NCI-H1417 (cell line): ENCODE measurements around the gene HEMGN.
"Not testable (repeated sequence)": the region's sequence is repeated elsewhere in the genome, so short reads cannot be mapped to it uniquely, and the experiment has no call there.

ENCODE experiments used
- DNase-seq, 3 experiments: peaks; one replicate each; lab custom pipeline; 2025; lab: John Stamatoyannopoulos, UW

The HEMGN gene, protein sequence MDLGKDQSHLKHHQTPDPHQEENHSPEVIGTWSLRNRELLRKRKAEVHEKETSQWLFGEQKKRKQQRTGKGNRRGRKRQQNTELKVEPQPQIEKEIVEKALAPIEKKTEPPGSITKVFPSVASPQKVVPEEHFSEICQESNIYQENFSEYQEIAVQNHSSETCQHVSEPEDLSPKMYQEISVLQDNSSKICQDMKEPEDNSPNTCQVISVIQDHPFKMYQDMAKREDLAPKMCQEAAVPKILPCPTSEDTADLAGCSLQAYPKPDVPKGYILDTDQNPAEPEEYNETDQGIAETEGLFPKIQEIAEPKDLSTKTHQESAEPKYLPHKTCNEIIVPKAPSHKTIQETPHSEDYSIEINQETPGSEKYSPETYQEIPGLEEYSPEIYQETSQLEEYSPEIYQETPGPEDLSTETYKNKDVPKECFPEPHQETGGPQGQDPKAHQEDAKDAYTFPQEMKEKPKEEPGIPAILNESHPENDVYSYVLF

DNA sequence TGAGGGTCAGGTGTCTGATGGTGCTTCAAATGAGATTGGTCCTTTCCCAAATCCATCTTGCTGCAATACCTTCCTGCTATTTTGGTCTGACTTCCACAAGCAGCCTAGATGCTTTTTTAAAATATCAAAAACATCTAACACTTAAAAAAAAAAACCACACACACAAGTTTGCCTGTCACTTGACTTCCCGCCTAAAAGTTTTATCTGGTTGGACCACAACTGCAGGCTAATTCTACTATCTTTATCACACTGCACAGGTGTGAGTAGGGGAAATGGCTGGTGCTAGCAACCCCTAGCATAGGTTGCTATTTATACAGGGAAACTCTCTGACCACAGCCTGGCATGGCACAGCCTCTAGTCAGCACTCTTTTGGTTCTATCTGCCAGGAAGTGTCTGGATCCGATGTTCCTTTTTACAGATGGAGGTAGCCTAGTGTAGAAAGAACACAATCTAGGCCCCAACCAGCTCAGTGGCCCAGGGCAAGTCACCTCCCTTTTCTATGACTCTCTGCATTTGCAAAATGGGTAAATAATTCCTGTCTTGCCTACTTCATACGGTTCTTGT, at the start of gene HEMGN:
Gene HEMGN (minus strand): TSS at position 92 of the 564 bp plus-strand sequence. CDS start 36 bp downstream, at position 56.
- no peak for DNase-seq

DNA sequence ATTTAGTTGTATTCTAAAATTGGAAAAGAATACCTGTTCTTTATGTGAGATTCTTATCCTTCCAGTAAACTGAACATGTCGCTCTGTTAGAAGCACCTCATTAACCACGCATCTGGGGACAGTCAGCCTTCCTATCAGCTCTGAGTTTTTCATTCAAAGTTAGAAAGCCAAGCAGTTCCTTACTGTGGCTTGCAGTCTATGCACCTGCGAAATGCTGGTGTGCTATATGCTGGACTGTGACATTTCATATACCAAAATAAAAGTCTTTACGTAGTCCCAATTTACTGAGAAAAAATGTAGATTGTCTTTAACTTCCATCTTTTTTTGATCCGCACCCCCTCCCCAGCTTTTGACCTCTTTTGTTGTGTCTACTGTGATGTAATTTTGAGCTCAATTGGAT, 49.5 kb upstream of the HEMGN start:
- DNase-seq, result no peak

DNA sequence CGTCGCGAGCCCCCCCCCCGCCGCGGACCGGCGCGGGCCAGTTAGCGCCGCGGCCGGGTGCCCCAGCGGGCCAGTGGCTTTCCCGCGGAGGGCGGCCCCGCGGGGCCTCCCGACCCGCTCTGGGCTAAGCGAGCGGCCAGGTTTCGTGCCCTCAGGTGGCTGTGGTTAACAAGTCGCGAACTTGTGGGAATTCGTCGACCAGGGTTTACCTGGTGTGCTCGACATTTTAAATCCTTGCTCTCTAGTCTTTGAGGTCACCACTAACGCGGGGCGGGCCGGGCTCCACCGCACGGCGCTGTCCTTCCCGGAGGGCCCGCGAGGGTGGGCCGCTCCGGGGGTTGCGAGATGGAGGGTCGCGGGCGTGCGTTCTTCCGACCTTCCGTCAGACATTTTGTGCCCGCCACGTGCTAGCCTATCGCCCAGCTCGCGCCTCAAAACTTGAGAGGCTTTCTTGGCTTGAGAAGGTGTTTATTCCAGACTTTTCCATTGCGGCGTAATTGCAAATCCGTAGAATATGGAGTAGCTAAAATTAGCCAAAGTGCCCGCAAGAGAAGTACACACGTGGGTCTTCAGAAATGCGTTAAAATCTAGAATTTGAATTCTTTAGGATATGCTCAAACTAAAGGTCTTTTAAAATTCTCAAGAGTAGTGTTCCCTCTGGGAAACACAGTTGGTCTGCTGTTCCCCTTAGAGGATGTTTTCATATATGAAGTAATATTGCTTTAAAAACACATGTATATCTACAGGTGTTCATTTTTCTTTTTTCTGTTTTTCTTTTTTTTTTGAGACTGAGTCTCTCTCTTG, 47.3 kb upstream of the HEMGN start:
- DNase-seq, result peak; percentile 40 to 90 (median 86)

DNA sequence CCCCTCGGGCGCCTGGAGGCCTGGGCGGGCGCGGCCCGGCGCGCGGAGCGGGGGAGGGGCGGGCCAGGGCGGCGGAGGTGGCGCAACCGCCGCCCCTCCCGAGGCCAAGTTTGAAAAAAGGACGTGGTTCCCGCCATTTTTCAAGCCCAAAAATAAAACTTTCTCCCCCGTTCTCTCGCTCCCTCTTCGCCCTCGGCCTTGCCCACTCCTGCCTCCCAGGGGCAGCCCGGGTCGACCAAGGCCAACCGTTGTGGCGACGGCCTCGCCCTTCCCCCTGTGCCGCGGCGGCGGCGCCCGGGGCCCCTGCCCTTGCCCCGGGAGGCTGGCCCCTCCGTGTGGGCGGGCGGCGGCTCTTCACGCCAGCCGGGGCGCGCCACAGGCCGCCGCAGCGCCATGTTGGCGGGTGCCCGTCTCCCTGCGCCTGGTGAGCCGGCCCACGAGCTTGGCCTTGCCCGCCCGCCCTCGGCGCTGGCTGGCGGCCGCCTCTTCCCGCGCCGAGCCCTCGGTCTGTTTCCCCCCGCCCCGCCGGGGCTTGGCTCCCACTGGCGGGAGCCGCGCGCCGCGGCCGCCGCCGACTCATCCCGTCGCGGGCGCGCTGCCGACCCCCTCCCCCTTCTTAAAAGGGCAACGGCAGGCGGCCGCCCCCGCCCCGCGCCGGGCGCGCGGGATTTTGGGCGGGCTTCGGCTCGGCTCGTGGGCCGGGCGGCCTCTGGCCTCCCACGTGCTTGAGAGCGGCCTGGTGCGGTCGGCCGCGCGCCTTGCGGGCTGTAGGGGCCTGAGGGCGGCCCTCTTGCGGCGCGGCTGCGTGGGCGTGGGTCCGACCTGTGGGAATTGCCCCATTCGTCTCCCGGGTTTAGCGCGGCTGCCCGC, 46.5 kb upstream of the HEMGN start:
- DNase-seq, result peak; percentile 44 to 95 (median 88)

DNA sequence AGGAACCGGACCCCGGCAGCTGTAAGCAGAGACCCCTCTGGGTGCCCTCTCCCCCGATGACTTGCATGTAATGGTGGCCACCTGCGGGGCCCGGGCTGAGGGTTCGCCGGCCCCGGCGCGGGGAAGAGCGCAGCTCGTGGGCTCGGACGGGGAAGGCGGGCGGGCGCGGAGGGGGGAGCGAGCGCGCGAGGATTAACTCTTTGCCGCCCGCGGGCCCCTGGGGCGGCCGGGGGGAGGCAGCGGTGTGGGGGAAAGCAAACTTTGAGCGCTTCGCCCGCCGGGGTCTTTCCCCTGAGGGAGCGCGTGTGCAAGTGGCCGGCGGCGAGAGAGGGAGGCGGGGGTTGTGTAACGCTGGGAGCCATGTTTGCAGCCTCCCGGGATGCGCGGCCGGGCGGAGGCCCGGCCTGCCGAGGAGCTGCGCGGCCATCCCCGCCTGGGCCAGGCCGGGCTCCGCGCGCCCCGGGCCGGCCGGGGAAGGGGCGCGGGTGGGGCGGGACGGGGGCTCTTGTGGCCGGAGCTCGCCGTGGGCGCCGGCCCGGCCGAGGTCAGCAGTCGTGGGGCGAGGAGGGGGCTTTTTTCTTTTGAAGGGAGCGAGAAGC, 45.7 kb upstream of the HEMGN start:
- DNase-seq, result peak; percentile 37 to 92 (median 91)

DNA sequence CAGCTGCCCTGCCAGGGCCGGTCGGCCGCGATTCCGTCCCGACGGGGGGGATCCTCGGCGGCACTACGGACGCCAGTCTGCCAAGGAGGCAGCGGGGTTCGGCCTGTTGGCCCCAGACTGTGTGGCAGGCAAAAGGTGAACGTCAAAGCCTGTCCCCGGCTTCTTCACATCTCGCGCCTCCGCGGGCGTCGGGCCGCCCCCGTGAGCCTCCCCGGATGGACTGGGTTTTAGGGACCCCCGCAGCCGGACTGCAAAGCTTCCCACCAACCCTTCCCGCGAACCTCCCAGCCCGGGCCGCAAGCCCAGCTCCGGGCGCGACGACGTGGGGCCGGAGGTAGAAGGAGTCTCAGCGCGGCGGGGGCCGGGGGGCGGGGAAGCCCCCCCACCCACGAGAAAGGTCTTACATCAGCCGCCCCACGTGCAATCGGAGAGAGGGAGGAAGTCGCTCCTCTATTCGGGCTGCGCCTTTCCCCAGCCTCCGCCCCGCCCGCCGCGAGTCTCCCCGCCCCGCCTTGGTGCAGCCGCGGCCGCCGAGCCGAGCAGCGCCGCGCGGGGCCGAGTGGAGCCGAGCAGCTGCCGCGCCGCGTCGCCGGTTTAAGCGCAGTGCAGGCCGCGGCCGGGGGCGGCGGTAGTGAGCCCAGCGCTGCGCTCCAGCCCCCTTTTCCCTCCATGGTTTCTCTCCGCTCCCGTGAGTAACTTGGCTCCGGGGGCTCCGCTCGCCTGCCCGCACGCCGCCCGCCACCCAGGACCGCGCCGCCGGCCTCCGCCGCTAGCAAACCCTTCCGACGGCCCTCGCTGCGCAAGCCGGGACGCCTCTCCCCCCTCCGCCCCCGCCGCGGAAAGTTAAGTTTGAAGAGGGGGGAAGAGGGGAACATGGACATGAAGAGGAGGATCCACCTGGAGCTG, 45.0 kb upstream of the HEMGN start, which contains the start of gene ANP32B:
Gene ANP32B (plus strand): TSS at position 659 of the 906 bp plus-strand sequence. CDS start 215 bp downstream, at position 874.
- peak; percentile 79 to 97 (median 97) for DNase-seq

DNA sequence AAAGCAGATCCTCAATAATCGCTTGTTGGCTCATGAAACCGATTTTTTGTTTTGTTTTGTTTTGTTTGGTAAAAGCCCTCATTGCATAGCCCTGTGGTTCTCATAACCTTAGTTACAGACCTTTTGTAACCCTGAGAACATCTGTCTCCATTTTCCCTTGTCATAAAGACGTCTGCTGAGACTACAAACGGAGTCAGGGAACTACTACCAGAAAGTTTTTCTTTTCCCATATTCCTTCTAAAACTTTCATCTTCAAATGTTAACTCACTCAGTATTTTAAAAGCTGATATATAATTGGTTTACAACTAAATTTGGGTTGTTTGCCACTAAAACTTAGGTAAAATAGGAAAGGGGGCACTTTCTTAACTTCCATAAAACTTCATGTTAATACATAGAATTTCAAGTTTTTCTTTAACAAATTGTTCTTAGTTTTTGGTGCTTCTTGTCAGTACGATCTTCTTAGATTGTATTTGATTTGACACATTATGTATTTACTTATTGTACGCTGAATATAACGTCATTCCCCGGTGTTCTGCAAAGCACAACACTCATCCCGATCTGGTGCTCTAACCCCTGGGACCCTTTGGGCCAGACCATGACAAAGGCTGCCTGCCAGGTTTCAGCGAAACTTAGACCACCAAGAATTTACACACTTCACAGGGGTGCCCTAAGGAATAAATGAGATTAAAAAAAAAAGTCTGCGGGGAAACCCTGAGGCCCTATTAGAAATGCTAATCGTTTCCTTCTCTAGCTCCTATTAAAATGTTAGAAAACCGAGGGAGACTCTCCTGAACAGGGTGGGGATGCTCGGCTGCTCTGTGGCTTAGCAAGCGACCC, 44.1 kb upstream of the HEMGN start:
- peak in 1 of 3 experiments; percentile 23 for DNase-seq

DNA sequence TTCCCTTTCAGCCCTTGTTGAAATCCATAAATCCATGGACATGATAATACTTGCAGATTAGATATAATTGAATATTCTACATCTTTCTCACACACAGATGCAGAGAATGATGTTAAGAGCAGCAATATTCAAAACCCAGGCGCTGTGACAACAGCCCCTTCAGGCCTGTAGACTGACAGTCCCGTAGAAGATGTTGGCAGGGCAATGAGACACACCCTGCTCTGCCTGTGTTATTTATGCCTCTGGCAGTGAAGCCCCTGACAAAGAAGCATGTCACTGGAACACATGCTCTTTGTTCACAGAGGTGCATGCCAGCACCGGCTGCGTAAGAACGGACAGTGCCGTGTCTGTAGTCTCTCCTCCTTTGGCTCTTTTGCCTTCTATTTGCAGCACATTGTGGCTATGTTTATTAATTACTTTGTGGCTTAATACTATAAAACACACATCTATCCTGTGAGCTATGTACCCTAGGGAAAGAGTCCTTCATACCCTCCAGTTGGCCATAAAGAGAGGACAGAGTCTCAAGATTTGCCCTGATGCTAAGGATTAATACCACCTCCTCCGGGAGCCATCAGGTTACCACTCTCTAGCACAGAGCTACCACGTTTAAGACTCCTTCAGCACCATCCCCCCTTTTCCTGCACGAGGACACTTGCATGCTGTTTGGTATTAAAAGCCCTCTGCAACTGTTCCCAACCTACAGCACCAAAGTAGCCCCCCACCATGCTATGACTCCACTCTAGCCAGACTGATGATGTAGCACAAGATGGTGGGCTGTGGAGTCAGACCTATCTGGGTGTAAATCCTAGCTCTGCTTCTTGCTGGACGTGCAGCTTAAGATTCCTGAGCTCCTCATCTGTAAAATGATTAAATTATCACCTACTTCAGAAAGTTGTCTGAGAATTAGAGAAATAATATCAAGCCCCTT, 43.2 kb upstream of the HEMGN start:
- no peak for DNase-seq

DNA sequence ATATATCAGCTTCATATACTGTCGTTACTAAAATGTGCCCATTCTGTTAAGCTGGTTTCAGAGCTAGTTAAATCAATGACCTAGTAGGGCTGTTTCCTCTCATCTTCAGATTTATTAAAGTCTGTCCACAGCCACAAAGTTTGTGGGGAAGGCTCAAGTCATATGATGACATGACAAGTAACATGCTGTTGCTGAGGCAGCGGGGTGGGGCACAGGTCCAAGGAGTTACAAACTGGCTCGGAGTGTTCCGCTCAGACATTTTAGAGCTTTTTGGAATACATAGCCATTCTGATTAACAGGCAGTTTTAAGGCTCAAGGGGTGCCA, 42.5 kb upstream of the HEMGN start:
- DNase-seq, result no peak

DNA sequence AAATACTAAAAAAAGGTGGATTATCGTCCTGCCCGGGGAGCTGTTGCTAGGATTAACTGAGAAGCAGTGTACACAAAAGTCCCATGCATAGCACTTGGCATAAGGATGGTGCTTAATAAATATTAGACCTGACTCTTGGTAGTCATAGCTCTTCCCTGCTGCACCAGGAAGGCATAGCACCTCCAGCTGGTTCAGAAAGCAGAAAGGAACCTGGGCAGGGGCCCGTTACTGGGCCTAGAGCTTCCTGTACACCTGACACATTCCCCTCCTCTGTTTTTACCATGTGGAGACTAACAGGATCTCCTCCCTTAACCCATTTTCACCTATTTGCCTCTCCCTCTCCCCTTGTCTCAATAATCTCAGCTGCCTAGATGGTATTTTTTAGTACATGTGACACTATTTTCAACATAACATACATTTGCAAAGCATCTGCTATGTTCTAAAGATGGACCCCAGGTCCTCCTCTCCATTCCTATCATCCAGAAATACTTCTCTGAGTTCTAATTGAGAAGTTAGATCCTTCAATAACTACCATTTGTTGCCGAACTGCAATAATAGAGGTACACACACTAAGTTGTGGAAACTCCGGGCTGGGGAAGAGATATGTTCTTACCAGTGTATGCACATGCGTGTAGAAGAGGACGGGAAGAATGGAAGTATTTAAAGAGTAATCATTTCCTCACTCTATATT, 42.0 kb upstream of the HEMGN start:
- DNase-seq, result no peak

DNA sequence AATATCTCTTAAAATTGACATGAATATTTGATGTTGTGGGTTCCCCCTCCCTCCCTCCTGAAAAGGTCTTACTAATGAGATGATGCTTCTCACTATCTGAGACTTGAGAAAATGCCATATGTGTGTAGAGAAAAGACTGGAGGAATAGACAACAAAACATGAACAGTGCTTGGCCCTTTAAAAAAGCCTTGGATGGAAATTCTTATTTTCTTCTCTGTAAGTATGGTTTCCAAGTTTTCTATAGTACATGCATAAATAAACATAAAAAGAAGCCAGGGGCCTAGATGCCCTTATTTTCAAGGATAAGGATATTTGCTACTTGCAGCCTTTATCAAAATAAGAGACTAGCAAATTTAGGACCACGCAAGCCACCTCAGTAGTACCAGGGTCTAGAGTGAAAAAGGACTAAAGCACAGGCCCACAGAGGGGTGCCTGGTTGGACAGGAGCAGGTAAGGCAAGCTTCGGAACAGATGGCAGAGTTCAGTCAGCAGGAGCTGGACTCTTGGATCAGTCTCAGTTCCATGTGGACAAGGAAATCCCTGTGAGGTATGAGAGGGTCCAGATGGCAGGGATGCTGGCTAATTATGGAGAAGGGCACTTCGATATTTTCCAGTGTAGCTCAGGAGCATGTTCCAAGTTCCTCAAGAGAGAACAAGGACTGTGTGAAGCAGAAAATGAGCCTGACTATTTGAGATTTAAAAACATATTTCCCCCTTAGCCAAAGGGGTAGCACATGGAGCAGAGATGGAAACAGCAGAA, 40.6 kb upstream of the HEMGN start:
- DNase-seq, result no peak

DNA sequence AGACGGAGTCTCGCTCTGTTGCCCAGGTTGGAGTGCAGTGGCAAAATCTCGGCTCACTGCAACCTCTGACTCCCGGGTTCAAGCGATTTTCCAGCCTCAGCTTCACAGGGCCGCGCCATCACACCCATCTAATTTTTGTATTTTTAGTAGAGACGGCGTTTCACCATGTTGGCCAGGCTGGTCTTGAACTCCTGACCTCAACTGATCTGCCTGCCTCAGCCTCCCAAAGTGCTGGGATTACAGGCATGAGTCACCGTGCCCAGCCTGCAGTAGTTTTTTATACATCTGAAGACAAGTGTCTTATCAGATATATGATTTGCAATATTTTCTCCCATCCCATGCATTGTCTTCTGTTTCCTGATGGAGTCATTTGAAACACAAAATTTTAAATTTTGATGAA, 38.7 kb upstream of the HEMGN start:
- not testable (repeated sequence) for DNase-seq

DNA sequence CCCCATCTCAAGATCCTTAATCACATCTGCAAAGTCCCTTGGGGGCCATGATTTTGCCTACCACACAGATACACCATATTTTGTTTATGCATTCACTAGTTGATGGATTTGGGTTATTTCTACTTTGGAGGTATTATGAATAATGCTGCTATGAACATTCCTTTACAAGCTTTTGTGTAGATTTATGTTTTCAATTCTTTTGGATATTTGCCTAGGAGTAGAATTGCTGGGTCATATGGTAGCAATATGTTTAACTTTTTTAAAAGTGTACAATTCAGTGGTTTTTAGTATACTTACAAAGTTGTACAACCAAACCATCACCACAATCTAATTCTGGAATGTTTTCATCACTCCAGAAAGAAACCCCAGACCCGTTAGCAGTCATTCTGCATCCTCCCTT, 37.4 kb upstream of the HEMGN start:
- no peak for DNase-seq

DNA sequence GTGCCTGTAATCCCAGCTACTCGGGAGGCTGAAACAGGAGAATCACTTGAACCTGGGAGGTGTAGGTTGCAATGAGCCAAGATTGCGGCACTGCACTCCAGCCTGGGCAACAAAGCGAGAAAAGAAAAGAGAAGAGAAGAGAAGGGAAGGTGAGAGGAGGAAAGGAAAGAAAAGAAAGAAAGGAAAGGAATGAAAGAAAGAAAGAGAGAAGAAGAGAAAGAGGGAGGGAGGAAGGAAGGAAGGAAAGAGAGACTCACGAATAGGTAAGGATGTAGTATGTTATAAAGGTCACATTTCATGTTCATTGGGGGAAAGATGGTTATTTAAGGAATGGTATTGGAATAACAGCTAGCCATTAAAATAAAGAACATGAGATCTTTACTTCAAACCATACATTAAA, 34.8 kb upstream of the HEMGN start:
- no peak for DNase-seq

DNA sequence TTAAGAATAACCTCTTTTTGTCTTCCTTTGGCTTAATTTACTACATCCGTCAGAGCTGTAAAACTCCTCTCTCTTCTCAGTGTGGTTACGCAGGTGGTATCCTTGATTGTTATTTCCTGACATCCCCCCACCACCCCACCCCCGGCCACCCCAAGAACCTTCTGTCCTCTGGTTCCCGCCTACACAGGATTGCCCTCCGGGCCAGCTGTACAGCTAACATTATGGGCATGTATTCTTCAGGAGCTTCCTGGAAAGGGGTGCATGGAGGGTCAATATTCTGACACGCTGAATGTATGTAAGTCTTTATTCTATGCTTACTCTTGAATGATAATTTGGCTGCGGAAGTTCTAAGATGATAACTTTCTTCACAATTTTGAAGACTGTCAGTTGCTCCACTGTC, 32.2 kb upstream of the HEMGN start:
- no peak for DNase-seq

DNA sequence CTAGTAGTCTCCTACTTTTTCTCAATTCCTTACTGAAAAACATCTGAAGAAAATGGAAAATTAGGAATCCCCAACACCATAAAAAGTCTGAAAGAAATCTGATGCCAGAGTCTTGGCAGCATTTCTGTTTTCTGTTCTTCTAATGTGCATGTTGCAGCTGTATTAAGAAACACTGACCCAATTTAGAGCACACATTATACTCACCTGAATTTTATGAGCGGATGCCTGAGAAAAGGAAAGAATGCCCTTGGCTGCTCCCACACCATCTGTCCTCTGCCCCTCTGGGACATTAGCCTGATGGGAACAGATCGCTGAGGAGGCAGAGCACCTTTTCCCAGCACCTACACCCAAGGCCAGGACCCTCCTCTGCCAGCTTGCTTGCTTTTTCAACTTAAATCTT, 31.0 kb upstream of the HEMGN start:
- no peak for DNase-seq

DNA sequence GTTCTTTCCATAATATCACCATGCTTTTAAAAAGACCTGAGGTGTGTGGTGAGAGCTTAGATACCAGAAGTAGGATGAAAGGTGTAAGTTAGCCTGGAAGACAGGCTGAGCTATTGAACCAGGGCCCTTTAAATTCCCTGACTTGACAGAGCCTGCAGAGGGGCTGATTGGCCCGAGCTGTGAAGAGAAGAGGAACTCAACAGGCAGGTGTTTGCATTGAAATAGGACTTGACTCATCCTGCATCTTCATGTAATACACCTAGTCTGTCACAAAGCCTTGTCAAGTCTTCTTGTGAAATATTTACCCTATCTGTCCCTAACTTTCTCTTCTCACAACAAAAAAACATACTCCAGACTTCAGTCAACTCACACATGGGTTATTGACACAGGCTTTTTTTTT, 28.5 kb upstream of the HEMGN start:
- DNase-seq, result no peak
